Endothelial cell (in vitro differentiated cells): Measurements from ENCODE around the gene TMEM130. TPM values are rescaled to one million over a fixed set of nuclear protein-coding genes. Genes with fewer than 3 reads are reported as not detected.

Experiments used
- DNase-seq: peaks from one replicate; pipeline ENCODE4 v3.0.0; 2021; ENCODE audit warnings: low spot score
- H3K27ac Mint-ChIP-seq: one replicate; pipeline ENCODE4 v1.8.0; 2021; ENCODE audit warnings: mixed read lengths, inconsistent platforms; ENCODE audit not compliant: unreplicated experiment
- H3K27me3 Mint-ChIP-seq: one replicate; pipeline ENCODE4 v1.8.0; 2021; ENCODE audit warnings: mild to moderate bottlenecking, moderate library complexity, mixed read lengths, inconsistent platforms; ENCODE audit not compliant: unreplicated experiment
- H3K36me3 Mint-ChIP-seq: one replicate; pipeline ENCODE4 v1.8.0; 2021; ENCODE audit warnings: mild to moderate bottlenecking, low read depth, mixed read lengths, inconsistent platforms; ENCODE audit not compliant: unreplicated experiment
- H3K4me1 Mint-ChIP-seq: one replicate; pipeline ENCODE4 v1.8.0; 2021; ENCODE audit warnings: mild to moderate bottlenecking, mixed read lengths, inconsistent platforms; ENCODE audit not compliant: unreplicated experiment
- H3K4me3 Mint-ChIP-seq: one replicate; pipeline ENCODE4 v1.8.0; 2021; ENCODE audit warnings: mild to moderate bottlenecking, mixed read lengths, inconsistent platforms; ENCODE audit not compliant: unreplicated experiment
- H3K9me3 Mint-ChIP-seq: one replicate; pipeline ENCODE4 v1.8.0; 2021; ENCODE audit warnings: mixed read lengths, inconsistent platforms; ENCODE audit not compliant: unreplicated experiment
- CTCF ChIP-seq: fragments of 200-600 bp; sonication (generic); IDR thresholded peaks from one replicate; pipeline ENCODE4 v1.5.0; 2021; ENCODE audit warnings: antibody characterized with exemption; ENCODE audit not compliant: unreplicated experiment
- total RNA-seq: library from RNA; stranded (reverse); fragmentation: NEBNext Ultra II Directional; extraction: Animal tissue kit (Norgen Biotek cat#: 25700); gene quantifications from one replicate; pipeline ENCODE4 v1.2.1, GENCODE V29; 2021; ENCODE audit not compliant: unreplicated experiment

TMEM130 gene
- total RNA-seq, 1 donor from 2014 or later, result not detected

GRCh38 chr7:98827258-98827657, 42.6 kb downstream of the TMEM130 start:
- no peak for DNase-seq
- H3K27me3 Mint-ChIP-seq, result peaks cover 3% of the 10 kb centered on the region
- no peaks in the 10 kb centered on the region for H3K36me3 Mint-ChIP-seq
- no peaks in the 10 kb centered on the region for H3K9me3 Mint-ChIP-seq
- H3K27ac Mint-ChIP-seq, result no peak overlapping the region
- H3K4me1 Mint-ChIP-seq, result no peaks in the 10 kb centered on the region
- H3K4me3 Mint-ChIP-seq, result no peak overlapping the region
- no peak for TF ChIP-seq CTCF

GRCh38 chr7:98826811-98827231, 43.0 kb downstream of the TMEM130 start:
- Mint-ChIP-seq H3K4me3 (no peak overlapping the region), H3K27me3 (peaks cover 3% of the 10 kb centered on the region), H3K4me1 (no peaks in the 10 kb centered on the region), H3K27ac (no peak overlapping the region), H3K36me3 (no peaks in the 10 kb centered on the region), H3K9me3 (no peaks in the 10 kb centered on the region)
- no peak for TF ChIP-seq CTCF
- DNase-seq, result no peak

- Mint-ChIP-seq H3K9me3 (no peaks in the 10 kb centered on the region), H3K27ac (no peak overlapping the region), H3K27me3 (peaks cover 3% of the 10 kb centered on the region), H3K4me1 (no peaks in the 10 kb centered on the region), H3K36me3 (no peaks in the 10 kb centered on the region), H3K4me3 (no peak overlapping the region)
- DNase-seq, result no peak
- no peak for TF ChIP-seq CTCF
Observed at GRCh38 chr7:98826387-98826786, 43.4 kb downstream of the TMEM130 start.

- no peak overlapping the region for H3K27ac Mint-ChIP-seq
- DNase-seq, result no peak
Observed at GRCh38 chr7:98823226-98823625, 46.6 kb downstream of the TMEM130 start.

GRCh38 chr7:98821348-98821747, 48.5 kb downstream of the TMEM130 start:
- Mint-ChIP-seq H3K27me3 (peaks cover 4% of the 10 kb centered on the region), H3K4me1 (peaks cover 4% of the 10 kb centered on the region), H3K9me3 (no peaks in the 10 kb centered on the region), H3K27ac (no peak overlapping the region), H3K4me3 (no peak overlapping the region), H3K36me3 (no peaks in the 10 kb centered on the region)
- DNase-seq, result no peak
- TF ChIP-seq CTCF, result no peak

More at GRCh38 chr7:98823226-98823625, 46.6 kb downstream of the TMEM130 start:
- H3K9me3 Mint-ChIP-seq, result no peaks in the 10 kb centered on the region
- peaks cover 4% of the 10 kb centered on the region for H3K4me1 Mint-ChIP-seq
- no peak overlapping the region for H3K4me3 Mint-ChIP-seq
- H3K27me3 Mint-ChIP-seq, result peaks cover 3% of the 10 kb centered on the region
- no peak for TF ChIP-seq CTCF
- H3K36me3 Mint-ChIP-seq, result no peaks in the 10 kb centered on the region
